NCI-H446 (cell line): ENCODE results near the gene STK39.
"Not testable (repeated sequence)": the region's sequence is repeated elsewhere in the genome, so short reads cannot be mapped to it uniquely, and the experiment has no call there.

ENCODE experiments used
- DNase-seq, 2 experiments: peaks; one replicate each; lab custom pipeline; 2025; lab: John Stamatoyannopoulos, UW

The STK39 gene

GRCh38 chr2:168137510-168138180, 109.8 kb downstream of the STK39 start:
- DNase-seq, result no peak

DNA sequence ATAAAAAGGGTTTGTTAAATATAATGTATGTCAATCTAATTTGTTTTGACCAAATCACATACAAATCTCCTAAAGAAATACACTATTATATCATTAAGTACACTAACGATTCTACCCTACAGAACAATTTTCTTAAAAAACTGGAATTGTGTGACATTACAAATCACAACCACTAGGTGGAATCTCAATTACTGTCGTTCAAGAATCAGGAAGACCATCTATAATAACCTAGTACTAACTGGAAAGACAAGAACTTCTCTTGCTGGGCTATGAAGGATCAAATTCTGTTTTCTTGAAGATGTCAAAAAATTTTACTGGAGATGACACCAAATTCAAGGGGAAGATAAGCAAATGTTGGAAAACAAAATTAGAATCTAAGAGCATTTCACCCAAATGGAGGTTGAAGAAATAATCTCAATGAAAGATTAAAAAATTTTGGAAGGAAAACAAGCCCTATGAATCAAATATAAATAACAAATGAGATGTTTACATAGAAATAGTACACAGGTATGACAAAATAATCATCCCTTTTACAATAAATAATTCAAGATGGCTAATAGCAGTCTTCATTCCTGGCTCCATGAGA, 110.9 kb downstream of the STK39 start:
- peak; percentile 5 to 53 for DNase-seq

DNA sequence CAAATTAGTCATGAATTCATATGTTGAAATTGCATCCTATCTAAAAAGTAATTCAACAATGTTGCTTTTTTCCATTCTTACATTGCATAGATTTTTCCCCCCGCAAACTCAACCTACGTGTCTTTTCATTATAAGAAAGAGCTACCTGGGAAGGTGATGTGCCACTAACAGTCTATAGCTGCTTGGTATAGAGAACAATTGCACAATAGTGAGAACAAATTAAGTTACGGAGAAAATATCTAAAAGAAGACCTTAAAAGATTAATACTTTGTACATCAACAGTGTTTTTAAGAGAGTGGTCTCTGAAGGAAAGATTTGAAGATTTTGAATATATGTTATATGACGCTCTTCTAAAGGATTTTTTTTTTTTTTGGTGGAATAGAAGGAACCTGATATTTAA, 111.8 kb downstream of the STK39 start:
- no peak for DNase-seq

DNA sequence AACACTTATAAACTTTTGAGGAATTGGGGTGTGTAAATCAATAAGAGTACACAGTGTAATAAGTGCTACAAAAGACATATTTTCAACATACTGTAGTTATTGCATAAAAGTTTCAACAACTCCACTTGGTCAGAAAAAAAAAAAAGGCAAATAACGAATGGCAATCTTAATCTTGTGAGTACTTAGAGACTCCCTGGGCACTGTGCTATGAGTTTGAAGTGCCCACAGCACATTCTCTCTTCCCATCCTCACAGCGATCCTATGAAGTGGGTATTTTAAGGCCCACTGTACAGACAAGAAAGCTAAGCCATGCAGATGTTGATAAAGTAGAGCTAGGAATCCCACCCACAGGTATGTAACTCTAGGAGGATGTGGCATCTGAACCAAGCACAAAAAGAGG, 112.3 kb downstream of the STK39 start:
- no peak for DNase-seq

GRCh38 chr2:168134485-168134884, 112.9 kb downstream of the STK39 start:
- no peak for DNase-seq

- DNase-seq, result no peak
These were observed 115.0 kb downstream of the STK39 start for GRCh38 chr2:168132389-168132788.

- DNase-seq, result no peak
These were observed 117.0 kb downstream of the STK39 start for GRCh38 chr2:168130346-168130745.

GRCh38 chr2:168127371-168127770, 120.0 kb downstream of the STK39 start:
- DNase-seq, result peak in 1 of 2 experiments; percentile 37

- not testable (repeated sequence) for DNase-seq
These were observed 125.2 kb downstream of the STK39 start for GRCh38 chr2:168122210-168122609.

GRCh38 chr2:168120730-168121129, 126.7 kb downstream of the STK39 start:
- peak in 1 of 2 experiments; percentile 10 for DNase-seq

DNA sequence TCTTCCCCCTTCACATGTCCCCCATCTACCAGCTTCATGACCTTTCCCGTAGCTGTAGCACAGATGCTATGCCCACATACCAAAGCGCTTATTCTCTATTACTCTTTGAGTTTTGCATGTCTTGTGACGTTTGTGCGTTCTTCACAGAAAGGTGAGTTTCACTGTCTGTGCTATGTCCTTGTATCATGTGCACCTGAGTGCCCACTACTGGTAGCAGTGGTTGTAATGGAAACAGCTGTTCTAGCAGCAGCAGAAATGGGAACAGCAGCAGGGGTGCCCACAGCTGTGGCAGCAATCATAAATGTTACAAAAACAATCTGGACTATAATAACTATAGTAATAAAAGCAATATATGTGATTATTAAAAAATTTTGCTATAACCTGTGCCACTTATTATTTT, 127.1 kb downstream of the STK39 start:
- no peak for DNase-seq

GRCh38 chr2:168119515-168120141, 127.8 kb downstream of the STK39 start:
- DNase-seq, result peak; percentile 11 to 73

DNA sequence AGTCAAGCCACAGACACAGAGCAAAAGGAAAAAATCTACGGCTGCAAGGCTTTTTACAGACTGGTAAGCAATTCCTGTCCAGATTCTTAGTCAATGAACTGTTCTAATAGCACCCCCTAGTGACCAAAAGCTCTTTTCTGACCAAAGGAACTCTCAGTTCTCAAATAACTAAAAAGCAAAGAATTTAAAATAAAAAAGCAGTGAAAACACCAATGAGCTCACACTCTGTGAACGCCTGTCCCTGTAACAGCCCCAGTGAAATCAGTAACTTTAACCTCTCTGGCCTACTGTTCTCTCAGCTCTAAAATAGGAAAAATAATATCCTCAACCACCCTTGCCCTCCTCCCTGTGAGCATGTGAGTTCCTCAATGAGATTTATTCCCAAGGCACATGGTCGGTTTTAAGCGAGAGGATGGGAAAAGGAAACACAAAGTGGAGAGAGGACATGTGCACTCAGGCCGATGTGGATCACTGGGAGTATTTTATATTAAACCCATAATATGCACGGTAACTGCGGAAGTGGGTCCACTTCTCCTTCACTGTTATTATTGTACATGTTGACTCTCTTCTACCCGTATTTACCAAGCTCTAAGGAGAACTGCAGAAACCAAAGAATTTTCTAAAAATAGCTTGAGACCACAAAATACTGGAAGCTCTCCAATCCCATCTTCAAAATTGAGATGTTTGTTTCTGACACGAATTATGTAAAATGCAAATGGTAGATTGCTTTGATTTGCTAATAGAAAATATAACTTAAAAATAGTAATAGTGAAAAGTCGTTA, 128.5 kb downstream of the STK39 start:
- peak; percentile 42 to 72 for DNase-seq

- no peak for DNase-seq
These were observed 130.9 kb downstream of the STK39 start for GRCh38 chr2:168116448-168116847.

DNA sequence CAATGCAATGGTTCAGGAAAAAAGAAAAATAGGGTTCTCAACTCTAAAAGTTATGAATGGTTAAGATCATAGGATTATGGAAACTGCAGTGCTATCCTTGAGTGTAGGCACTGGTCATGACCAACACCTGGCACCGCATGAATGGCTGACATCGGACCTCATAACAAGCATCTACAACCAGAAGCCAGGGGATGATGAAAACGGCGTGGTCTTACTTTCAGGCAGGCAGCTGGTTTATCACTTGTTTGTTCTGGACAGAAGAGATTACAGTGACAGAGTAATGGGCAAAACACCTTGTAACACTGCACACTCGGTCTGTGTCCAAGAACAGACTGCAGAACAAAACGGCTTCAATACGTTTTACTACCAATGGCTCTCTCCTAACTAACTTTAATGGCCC, 132.8 kb downstream of the STK39 start:
- DNase-seq, result no peak

- no peak for DNase-seq
These were observed 133.4 kb downstream of the STK39 start for GRCh38 chr2:168114040-168114439.

DNA sequence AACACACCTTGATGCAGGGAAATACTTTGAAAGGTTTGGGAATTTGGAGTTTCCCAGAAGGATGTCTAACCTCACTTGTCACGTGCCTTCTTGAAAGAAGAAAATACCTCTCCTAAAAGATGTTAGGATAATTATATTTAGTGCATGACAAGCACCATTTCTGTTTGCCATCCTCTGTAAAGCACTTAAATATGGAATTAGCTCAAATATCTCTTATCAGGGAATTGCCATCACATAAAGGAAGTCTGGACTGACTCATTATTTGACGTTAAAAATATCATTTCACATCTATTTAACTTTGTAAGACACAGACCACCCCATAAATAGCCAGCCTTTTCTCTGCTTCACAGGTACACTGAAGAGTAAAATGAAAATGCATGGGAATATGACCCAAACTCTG, 140.1 kb downstream of the STK39 start:
- DNase-seq, result no peak

DNA sequence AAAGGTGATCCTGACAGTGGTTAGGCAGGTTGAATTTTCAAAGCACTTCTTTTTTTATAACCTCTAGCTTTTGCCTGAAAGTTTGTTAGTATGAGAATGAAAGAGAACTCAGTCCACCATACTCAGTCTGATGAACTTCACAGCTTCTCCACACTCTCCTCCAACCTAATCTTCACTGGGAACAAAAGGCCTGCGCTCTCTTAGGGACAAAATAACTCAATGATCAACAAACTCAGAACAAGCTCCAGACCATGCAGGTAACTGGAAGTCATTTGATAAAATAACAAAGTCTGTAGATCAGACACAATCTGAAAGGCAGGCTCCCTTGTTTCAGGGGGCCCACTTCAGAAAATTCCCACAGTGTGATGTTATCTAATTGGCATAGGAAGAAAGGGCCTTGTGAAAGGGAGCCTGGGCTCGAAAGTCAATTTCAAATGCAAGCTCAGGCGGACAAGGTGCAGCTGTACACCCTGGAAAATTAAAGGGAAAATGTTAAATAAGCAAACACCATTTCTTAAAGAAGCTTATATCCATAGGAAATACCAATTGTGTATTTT, 142.2 kb downstream of the STK39 start:
- DNase-seq, result no peak

- DNase-seq, result no peak
These were observed 150.0 kb downstream of the STK39 start for GRCh38 chr2:168097431-168097830.

DNA sequence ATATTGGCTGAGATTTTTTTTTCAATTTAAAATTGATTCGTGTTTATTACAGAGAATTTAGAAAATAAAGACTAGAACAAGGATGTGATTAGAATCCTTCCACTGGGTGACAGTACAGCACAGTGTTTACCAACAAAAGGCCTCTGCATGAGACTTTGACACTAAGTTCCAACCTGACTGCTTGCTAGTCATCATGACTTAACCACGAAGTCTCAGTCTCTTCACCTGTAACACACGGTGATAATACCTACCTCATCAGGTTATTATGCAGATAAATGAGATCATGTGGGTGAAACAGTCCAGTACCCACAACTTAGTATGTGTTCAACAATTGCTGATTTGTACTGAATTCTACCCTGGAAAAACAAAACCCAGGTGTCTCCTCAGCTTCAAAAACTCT, 151.2 kb downstream of the STK39 start:
- DNase-seq, result no peak

- no peak for DNase-seq
These were observed 155.4 kb downstream of the STK39 start for GRCh38 chr2:168091986-168092385.

DNA sequence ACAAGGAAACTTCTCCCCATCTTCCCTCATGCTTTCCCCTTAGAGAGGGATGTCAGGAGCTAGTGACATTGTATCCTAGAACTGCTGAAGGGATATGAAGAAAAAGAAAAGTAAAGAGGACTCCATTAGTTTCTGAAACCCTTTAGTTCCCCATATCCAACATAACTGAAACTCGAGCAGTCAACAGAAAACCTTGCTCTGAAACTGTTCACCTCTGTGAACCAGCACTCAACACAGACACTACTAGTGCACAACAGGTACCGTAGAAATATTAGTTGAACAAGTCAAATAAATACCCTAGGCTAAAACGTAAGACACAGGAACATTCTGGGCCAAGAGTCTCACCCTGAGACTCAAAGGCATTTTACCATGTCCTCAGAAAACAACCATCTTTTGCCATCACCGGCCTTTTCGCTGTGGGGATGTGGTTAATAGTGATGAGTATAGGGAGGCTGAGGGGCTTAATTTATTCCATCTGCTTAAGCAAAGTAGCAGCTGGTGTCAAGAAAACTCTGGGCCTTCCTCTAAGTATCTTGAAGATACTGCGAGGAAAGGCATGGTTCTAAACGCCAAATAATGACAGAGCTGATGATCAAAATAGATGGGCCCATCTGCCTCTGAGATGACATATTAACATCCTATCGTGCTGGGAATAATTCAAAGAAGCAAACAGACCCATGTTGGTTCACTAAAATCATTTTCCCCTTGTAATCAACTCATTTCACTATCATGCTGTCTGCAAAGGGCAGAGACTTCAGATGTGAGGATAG, 156.8 kb downstream of the STK39 start:
- DNase-seq, result no peak
